NB4 (cell line): ENCODE results near the gene ATXN2.
A peak's percentile ranks its signal among the peaks of the same experiment; 100 is the strongest.

Experiments used
- CTCF ChIP-seq: IDR thresholded peaks from one replicate; pipeline ENCODE4 v1.5.1; 2012; ENCODE audit warnings: low read depth, low read length
- MAX ChIP-seq: IDR thresholded peaks from 2 replicates; pipeline ENCODE4 v1.6.1; 2011; ENCODE audit warnings: low read depth, low read length
- MYC ChIP-seq: IDR thresholded peaks from 2 replicates; pipeline ENCODE4 v1.6.1; 2011; ENCODE audit warnings: low read depth, low read length
- POLR2A ChIP-seq: IDR thresholded peaks from 2 replicates; pipeline ENCODE4 v1.6.1; 2011; ENCODE audit warnings: mild to moderate bottlenecking; ENCODE audit not compliant: insufficient read length; ENCODE audit errors: extremely low read depth

- TF ChIP-seq CTCF (no peak), POLR2A (peak; percentile 88), MYC (peak; percentile 93), MAX (peak; percentile 88)
Measured at GRCh38 chr12:111599453-111600204, 514 bp upstream of the ATXN2 start.
